A673 (cell line): ENCODE data around the gene IFITM5. TPM values are rescaled to one million over a fixed set of nuclear protein-coding genes. Genes with fewer than 3 reads are reported as not detected.

Source experiments
- BruUV-seq: library from RNA; stranded (reverse); fragments of 400-500 nt; replicated peaks from 2 replicates; lab custom pipeline; 2021; lab: Mats Ljungman, UMichigan
- CTCF ChIA-PET: fragments of 300-600 bp; sonication (Branson Sonifier 250); formaldehyde crosslinking; loops from one replicate; lab custom pipeline; 2022; ENCODE audit warnings: antibody characterized with exemption; lab: Charles Lee
- POLR2A ChIA-PET: fragments of 300-600 bp; sonication (Branson Sonifier 250); formaldehyde crosslinking; loops from one replicate; lab custom pipeline; 2022; ENCODE audit warnings: antibody characterized with exemption; ENCODE audit not compliant: low non-redundant PET; lab: Charles Lee
- DNase-seq: peaks from one replicate; pipeline ENCODE4 v3.0.0-alpha.2; 2015; ENCODE audit warnings: low spot score
- H3K27ac ChIP-seq: fragments of 200-600 bp; sonication (generic); 2 replicates; pipeline ENCODE4 v1.5.1; 2016; ENCODE audit warnings: mixed run types, low read depth, mild to moderate bottlenecking, mixed read lengths, antibody characterized with exemption, low read length; ENCODE audit not compliant: poor library complexity, severe bottlenecking
- H3K27me3 ChIP-seq: fragments of 200-600 bp; sonication (generic); replicated peaks from 2 replicates; pipeline ENCODE4 v1.6.1; 2017; ENCODE audit warnings: mixed run types, low read depth, mild to moderate bottlenecking, mixed read lengths, antibody characterized with exemption, low read length; ENCODE audit not compliant: insufficient read depth, poor library complexity
- H3K36me3 ChIP-seq: fragments of 200-600 bp; sonication (generic); 2 replicates; pipeline ENCODE4 v1.6.1; 2016; ENCODE audit warnings: mixed run types, mild to moderate bottlenecking, mixed read lengths, antibody characterized with exemption, low read length; ENCODE audit not compliant: insufficient read depth, poor library complexity, severe bottlenecking
- H3K4me1 ChIP-seq: fragments of 200-600 bp; sonication (generic); 2 replicates; pipeline ENCODE4 v1.6.1; 2017; ENCODE audit warnings: mixed run types, mild to moderate bottlenecking, mixed read lengths, antibody characterized with exemption, low read length; ENCODE audit not compliant: insufficient read depth, poor library complexity, severe bottlenecking
- H3K4me3 ChIP-seq: fragments of 200-600 bp; sonication (generic); 2 replicates; pipeline ENCODE4 v1.5.1; 2016; ENCODE audit warnings: low read depth, mixed run types, mild to moderate bottlenecking, mixed read lengths, low read length; ENCODE audit not compliant: poor library complexity, severe bottlenecking
- H3K9me3 ChIP-seq: fragments of 200-600 bp; sonication (generic); 2 replicates; pipeline ENCODE4 v1.6.1; 2016; ENCODE audit warnings: mixed run types, low read depth, mild to moderate bottlenecking, mixed read lengths, antibody characterized with exemption, low read length; ENCODE audit not compliant: poor library complexity, severe bottlenecking
- EZH2 ChIP-seq: fragments of 200-600 bp; sonication (generic); IDR thresholded peaks from 2 replicates; pipeline ENCODE4 v1.6.1; 2017; ENCODE audit warnings: borderline replicate concordance, low read depth, mild to moderate bottlenecking, mixed read lengths, antibody characterized with exemption, low read length; ENCODE audit not compliant: poor library complexity, severe bottlenecking
- intact Hi-C: fragments of 100-400 bp; cut with micrococcal nuclease; formaldehyde crosslinking; loops from one replicate; pipeline ENCODE4 v1.10.0; 2022; ENCODE audit not compliant: unreplicated experiment
- total RNA-seq: library from RNA; stranded (reverse); gene quantifications from 2 replicates; pipeline ENCODE4 v1.2.3, GENCODE V29; 2021
- TF ChIP-seq, protein P1 (sequence below): fragments of 300-800, 200-600 bp; sonication (generic); conservative IDR thresholded peaks from 2 replicates; pipeline ENCODE4 v1.5.1; 2017; ENCODE audit warnings: low read depth, mild to moderate bottlenecking, antibody characterized with exemption, low read length, moderate library complexity, mixed read lengths

IFITM5 gene
- total RNA-seq, 1 experiment from 2014 or later = not detected

DNA sequence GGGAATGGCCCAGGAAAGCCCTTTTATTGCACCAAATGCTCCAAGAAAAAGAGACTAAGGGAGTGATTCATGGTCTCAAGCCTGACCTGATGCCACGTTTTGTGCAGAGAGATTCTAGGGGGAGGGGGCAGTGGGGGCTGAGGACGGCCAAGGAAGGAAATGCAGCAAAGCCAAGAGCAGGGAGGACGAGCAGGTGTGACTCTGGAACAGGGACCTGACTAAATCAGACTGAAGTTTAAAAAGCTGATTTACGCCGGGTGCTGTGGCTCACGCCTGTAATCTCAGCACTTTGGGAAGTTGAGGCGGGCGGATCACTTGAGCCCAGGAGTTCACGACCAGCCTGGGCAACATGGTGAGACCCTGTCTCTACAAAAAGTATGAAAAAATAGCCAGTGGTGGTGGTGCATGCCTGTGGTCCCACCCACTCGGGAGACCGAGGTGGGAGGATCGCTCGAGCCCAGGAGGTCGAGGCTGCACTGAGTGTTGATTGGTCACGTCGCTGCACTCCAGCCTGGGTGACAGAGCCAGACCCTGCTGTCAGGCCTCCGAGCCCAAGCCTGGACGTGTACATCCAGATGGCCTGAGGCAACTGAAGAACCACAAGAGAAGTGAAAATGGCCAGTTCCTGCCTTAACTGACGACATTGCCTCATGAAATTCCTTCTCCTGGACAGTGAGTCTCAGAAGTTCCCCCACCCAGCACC is 32.2 kb upstream of the IFITM5 start:
- no peaks in the 10 kb centered on the region for H3K27me3 ChIP-seq
- TF ChIP-seq, protein P1, sequence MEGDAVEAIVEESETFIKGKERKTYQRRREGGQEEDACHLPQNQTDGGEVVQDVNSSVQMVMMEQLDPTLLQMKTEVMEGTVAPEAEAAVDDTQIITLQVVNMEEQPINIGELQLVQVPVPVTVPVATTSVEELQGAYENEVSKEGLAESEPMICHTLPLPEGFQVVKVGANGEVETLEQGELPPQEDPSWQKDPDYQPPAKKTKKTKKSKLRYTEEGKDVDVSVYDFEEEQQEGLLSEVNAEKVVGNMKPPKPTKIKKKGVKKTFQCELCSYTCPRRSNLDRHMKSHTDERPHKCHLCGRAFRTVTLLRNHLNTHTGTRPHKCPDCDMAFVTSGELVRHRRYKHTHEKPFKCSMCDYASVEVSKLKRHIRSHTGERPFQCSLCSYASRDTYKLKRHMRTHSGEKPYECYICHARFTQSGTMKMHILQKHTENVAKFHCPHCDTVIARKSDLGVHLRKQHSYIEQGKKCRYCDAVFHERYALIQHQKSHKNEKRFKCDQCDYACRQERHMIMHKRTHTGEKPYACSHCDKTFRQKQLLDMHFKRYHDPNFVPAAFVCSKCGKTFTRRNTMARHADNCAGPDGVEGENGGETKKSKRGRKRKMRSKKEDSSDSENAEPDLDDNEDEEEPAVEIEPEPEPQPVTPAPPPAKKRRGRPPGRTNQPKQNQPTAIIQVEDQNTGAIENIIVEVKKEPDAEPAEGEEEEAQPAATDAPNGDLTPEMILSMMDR = no peak
- no peak for TF ChIP-seq EZH2
- intact Hi-C loops = no loop called here
- no peak overlapping the region for H3K27ac ChIP-seq
- no peaks in the 10 kb centered on the region for H3K9me3 ChIP-seq
- H3K4me3 ChIP-seq = no peak overlapping the region
- peaks cover 19% of the 10 kb centered on the region for H3K4me1 ChIP-seq
- no peaks in the 10 kb centered on the region for H3K36me3 ChIP-seq
- ChIA-PET CTCF (no interaction called here), POLR2A (no interaction called here)
- no peak for DNase-seq
- no TSS peak for BruUV-seq

- intact Hi-C loops = no loop called here
- no peak for TF ChIP-seq EZH2
- TF ChIP-seq, protein P1 = no peak
Measured at GRCh38 chr11:330694-331357, 31.5 kb upstream of the IFITM5 start.

DNA sequence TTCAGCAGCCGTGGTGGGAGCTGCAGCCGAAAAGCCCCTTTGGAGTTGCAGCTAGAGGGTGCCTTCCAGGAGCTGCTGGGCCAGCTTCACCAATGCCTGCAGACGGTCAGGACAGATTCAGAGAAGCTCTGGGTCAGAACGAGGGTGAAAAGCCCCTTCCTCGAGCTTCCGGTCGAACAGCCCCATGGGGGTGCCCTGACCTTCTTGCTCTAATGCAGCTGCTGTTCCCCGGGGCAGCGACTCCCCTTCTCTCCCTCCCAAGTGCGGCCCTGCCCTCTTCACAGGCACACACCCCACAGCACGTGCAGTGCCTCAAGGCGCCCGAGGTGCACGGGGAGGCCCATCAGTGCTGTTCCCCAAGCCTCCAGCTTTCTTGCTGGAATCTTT is 31.0 kb upstream of the IFITM5 start:
- intact Hi-C loops = no loop called here
- Histone ChIP-seq H3K9me3 (no peaks in the 10 kb centered on the region), H3K4me3 (no peak overlapping the region), H3K27ac (no peak overlapping the region), H3K27me3 (no peaks in the 10 kb centered on the region), H3K36me3 (no peaks in the 10 kb centered on the region), H3K4me1 (peaks cover 10% of the 10 kb centered on the region)
- ChIA-PET CTCF (no interaction called here), POLR2A (no interaction called here)
- no TSS peak for BruUV-seq
- TF ChIP-seq EZH2 = no peak
- TF ChIP-seq, protein P1 = no peak
- DNase-seq = no peak

More at GRCh38 chr11:330694-331357, 31.5 kb upstream of the IFITM5 start:
- DNase-seq = no peak
- no peaks in the 10 kb centered on the region for H3K27me3 ChIP-seq
- H3K27ac ChIP-seq = no peak overlapping the region
- no peaks in the 10 kb centered on the region for H3K9me3 ChIP-seq
- H3K4me1 ChIP-seq = peaks cover 15% of the 10 kb centered on the region
- H3K36me3 ChIP-seq = no peaks in the 10 kb centered on the region
- H3K4me3 ChIP-seq = no peak overlapping the region
- ChIA-PET POLR2A (no interaction called here), CTCF (no interaction called here)
- BruUV-seq = no TSS peak
